ENCODE data around the gene TP73. TPM values are rescaled to one million over a fixed set of nuclear protein-coding genes. Genes with fewer than 3 reads are reported as not detected.
A peak's percentile ranks its signal among the peaks of the same experiment; 100 is the strongest.

Gene TP73
- total RNA-seq (under 1 TPM in 1 of 4 donors, not detected in 3; 0.13 TPM), polyA plus RNA-seq (under 1 TPM in 2 of 3 donors, not detected in 1; under 0.01 to 0.01 TPM)
- long read RNA-seq, donor 1: 0 reads
- long read RNA-seq, donor 2, partial matches to known transcripts: 0 of 1 reads
- long read RNA-seq, donor 2, other reads (novel, unspliced or antisense): 1 of 1 reads

- 0 to 1% (median 0%) methylated on average over 28 to 80 of the region's 80 CpGs for WGBS, 3 donors
- Histone ChIP-seq H3K4me1 (peaks cover 8% of the 10 kb centered on the region), H3K9me3 (no peaks in the 10 kb centered on the region), H3K4me3 (peak within 1 kb of the TSS; percentile 100), H3K27me3 (ENCODE audit: insufficient read depth in 3 of 3, low read length in 2 of 3) (peaks cover 0 to 55% (median 32%) of the 10 kb centered on the region in 3 donors), H3K27ac (no peak within 1 kb of the TSS), H3K36me3 (ENCODE audit: insufficient read depth in 1 of 2, low read depth in 1 of 2) (peaks cover 0 to 8% of the 10 kb centered on the region in 2 donors)
- ATAC-seq (peak in 1 of 4 donors; percentile 25), DNase-seq (no peak)
- no peak for TF ChIP-seq CTCF (IDR thresholded peaks at IDR 0.05)
- intact Hi-C loops (cut with DNase I): no loop called here
Observed at GRCh38 chr1:3651930-3652547, at the start of gene TP73. TP73 (plus strand) TSS chr1:3652516; CDS start chr1:3682366, 29,850 bp downstream.

GRCh38 chr1:3603156-3603555 lies 49.2 kb upstream of the TP73 start:
- no peaks in the 10 kb centered on the region for H3K36me3 ChIP-seq (ENCODE audit: insufficient read depth in 1 of 2, low read depth in 1 of 2)
- intact Hi-C loops (cut with DNase I): no loop called here
- H3K4me1 ChIP-seq: peaks cover 3% of the 10 kb centered on the region
- no peak for DNase-seq
- ATAC-seq: no peak
- no peak overlapping the region for H3K27ac ChIP-seq
- H3K27me3 ChIP-seq (ENCODE audit: insufficient read depth in 3 of 3, low read length in 2 of 3): peaks cover 0 to 12% (median 2%) of the 10 kb centered on the region in 3 donors
- no peak overlapping the region for H3K4me3 ChIP-seq
- TF ChIP-seq CTCF (IDR thresholded peaks at IDR 0.05): no peak
- WGBS, 3 donors: 92 to 99% (median 98%) methylated on average over 7 to 11 of the region's 11 CpGs
- H3K9me3 ChIP-seq: no peaks in the 10 kb centered on the region

GRCh38 chr1:3603571-3604467 lies 48.5 kb upstream of the TP73 start:
- peaks cover 0 to 17% (median 3%) of the 10 kb centered on the region in 3 donors for H3K27me3 ChIP-seq (ENCODE audit: insufficient read depth in 3 of 3, low read length in 2 of 3)
- DNase-seq (no peak), ATAC-seq (no peak)
- intact Hi-C loops (cut with DNase I): no loop called here
- no peak overlapping the region for H3K4me3 ChIP-seq
- peaks cover 3% of the 10 kb centered on the region for H3K4me1 ChIP-seq
- H3K27ac ChIP-seq: no peak overlapping the region
- H3K9me3 ChIP-seq: no peaks in the 10 kb centered on the region
- WGBS, 3 donors: 82 to 85% (median 82%) methylated on average over 27 to 29 of the region's 29 CpGs
- H3K36me3 ChIP-seq (ENCODE audit: insufficient read depth in 1 of 2, low read depth in 1 of 2): no peaks in the 10 kb centered on the region
- no peak for TF ChIP-seq CTCF (IDR thresholded peaks at IDR 0.05)

- no peak overlapping the region for H3K4me3 ChIP-seq
- H3K4me1 ChIP-seq: no peaks in the 10 kb centered on the region
- H3K9me3 ChIP-seq: no peaks in the 10 kb centered on the region
- no peaks in the 10 kb centered on the region for H3K36me3 ChIP-seq (ENCODE audit: insufficient read depth in 1 of 2, low read depth in 1 of 2)
- peaks cover 0 to 24% (median 5%) of the 10 kb centered on the region in 3 donors for H3K27me3 ChIP-seq (ENCODE audit: insufficient read depth in 3 of 3, low read length in 2 of 3)
- no peak for ATAC-seq
- intact Hi-C loops (cut with DNase I): no loop called here
- no peak overlapping the region for H3K27ac ChIP-seq
- no peak for DNase-seq
- TF ChIP-seq CTCF (IDR thresholded peaks at IDR 0.05): no peak
- WGBS, 3 donors: 87 to 96% (median 91%) methylated on average over 8 of the region's 8 CpGs
Observed at GRCh38 chr1:3604468-3604974, 47.8 kb upstream of the TP73 start.

Measured in psoas muscle (tissue), 8 donors.